Activated CD8-positive, alpha-beta T cell treated with anti-CD3 and anti-CD28 coated beads for 36 hours (primary cell): ENCODE results near the gene FBXW11. TPM values are rescaled to one million over a fixed set of nuclear protein-coding genes. Genes with fewer than 3 reads are reported as not detected.

Experiments used
- ATAC-seq: fragments of 200-7000 bp; cut with Tn5 transposase; one replicate; pipeline ENCODE4 v1.10.0; 2021; ENCODE audit warnings: mild to moderate bottlenecking, moderate library complexity
- CTCF ChIA-PET: fragments of 350-600 bp; sonication (Branson Sonifier 250); formaldehyde crosslinking; loops from one replicate; lab custom pipeline; 2021; ENCODE audit warnings: antibody characterized with exemption; lab: Charles Lee
- POLR2A ChIA-PET: fragments of 350-600 bp; sonication (Branson Sonifier 250); formaldehyde crosslinking; loops from one replicate; lab custom pipeline; 2021; ENCODE audit warnings: antibody characterized with exemption; lab: Charles Lee
- DNase-seq: peaks from one replicate; pipeline ENCODE4 v3.0.0-alpha.2; 2020
- H3K27ac Mint-ChIP-seq: one replicate; pipeline ENCODE4 v1.8.0; 2021; ENCODE audit warnings: mild to moderate bottlenecking, mixed read lengths
- H3K27me3 Mint-ChIP-seq: one replicate; pipeline ENCODE4 v1.8.0; 2021; ENCODE audit warnings: mixed read lengths
- H3K36me3 Mint-ChIP-seq: one replicate; pipeline ENCODE4 v1.8.0; 2021; ENCODE audit warnings: low read depth, mixed read lengths
- H3K4me1 Mint-ChIP-seq: one replicate; pipeline ENCODE4 v1.8.0; 2021; ENCODE audit warnings: low read depth, mixed read lengths
- H3K4me3 Mint-ChIP-seq: one replicate; pipeline ENCODE4 v1.8.0; 2021; ENCODE audit warnings: mild to moderate bottlenecking, moderate library complexity, mixed read lengths
- H3K9me3 Mint-ChIP-seq: one replicate; pipeline ENCODE4 v1.8.0; 2021; ENCODE audit warnings: mixed read lengths
- intact Hi-C: fragments of 100-400 bp; cut with micrococcal nuclease; formaldehyde crosslinking; loops from one replicate; pipeline ENCODE4 v1.10.0; 2022
- total RNA-seq, 2 experiments: library from RNA; stranded (reverse); gene quantifications; one replicate each; pipeline ENCODE4 v1.2.3, GENCODE V29; 2021
- TF ChIP-seq, protein P1 (sequence below): fragments of 200-600 bp; IDR thresholded peaks from one replicate; pipeline ENCODE4 v1.8.0; 2022; ENCODE audit warnings: antibody characterized with exemption, mild to moderate bottlenecking

FBXW11 gene
- total RNA-seq, 2 experiments from 2014 or later = 49.3 to 52.6 TPM

DNA sequence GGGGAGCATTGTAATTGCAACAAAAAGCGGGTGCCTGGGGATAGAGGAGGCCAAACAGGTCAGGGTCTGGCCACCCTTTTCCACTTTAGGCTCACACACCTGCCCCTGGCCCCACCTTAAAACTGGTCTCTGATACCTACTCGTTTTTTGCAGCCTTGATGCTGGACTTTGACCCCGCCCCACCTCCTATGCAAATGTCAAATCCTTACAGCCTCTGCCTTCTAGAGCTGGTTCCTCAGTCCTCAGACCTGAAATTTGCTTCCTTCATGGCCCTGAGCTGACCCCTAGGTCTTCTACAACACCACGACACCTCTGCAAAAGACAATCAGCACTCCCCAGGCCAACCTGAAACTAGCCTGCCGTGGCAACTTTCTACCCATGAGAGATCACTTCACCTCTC is 183.2 kb downstream of the FBXW11 start:
- H3K27me3 Mint-ChIP-seq = peaks cover 2% of the 10 kb centered on the region
- ATAC-seq (no peak), DNase-seq (no peak)
- no peaks in the 10 kb centered on the region for H3K4me1 Mint-ChIP-seq
- TF ChIP-seq, protein P1, sequence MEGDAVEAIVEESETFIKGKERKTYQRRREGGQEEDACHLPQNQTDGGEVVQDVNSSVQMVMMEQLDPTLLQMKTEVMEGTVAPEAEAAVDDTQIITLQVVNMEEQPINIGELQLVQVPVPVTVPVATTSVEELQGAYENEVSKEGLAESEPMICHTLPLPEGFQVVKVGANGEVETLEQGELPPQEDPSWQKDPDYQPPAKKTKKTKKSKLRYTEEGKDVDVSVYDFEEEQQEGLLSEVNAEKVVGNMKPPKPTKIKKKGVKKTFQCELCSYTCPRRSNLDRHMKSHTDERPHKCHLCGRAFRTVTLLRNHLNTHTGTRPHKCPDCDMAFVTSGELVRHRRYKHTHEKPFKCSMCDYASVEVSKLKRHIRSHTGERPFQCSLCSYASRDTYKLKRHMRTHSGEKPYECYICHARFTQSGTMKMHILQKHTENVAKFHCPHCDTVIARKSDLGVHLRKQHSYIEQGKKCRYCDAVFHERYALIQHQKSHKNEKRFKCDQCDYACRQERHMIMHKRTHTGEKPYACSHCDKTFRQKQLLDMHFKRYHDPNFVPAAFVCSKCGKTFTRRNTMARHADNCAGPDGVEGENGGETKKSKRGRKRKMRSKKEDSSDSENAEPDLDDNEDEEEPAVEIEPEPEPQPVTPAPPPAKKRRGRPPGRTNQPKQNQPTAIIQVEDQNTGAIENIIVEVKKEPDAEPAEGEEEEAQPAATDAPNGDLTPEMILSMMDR = no peak
- intact Hi-C loops = no loop called here
- H3K27ac Mint-ChIP-seq = no peak overlapping the region
- no peaks in the 10 kb centered on the region for H3K36me3 Mint-ChIP-seq
- CTCF ChIA-PET = interaction anchor here (1.0 kb wide), 1 partner anchor 90 kb away, joined by 3 read pairs; no protein-coding TSS in a partner anchor
- no peak overlapping the region for H3K4me3 Mint-ChIP-seq
- POLR2A ChIA-PET = no interaction called here
- H3K9me3 Mint-ChIP-seq = no peaks in the 10 kb centered on the region

DNA sequence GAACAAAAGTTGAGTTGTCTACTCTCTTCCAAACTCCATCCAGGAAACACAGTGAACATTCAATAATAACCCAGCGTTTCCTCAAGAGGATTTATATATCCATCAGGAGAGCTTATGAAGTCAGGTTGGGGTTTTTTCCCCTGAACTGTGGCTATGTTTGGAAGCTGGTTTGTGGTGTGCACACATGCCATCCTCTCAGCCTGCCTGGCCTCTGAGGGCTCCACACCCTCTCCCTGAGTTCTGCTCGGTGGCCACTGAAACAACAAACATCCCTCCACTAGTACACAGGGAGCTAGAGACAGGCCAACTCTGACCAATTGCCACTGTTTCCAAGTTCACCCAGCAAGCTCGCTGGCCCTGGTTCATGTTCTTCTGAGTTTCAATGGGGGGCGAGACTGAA is 185.2 kb downstream of the FBXW11 start:
- ChIA-PET CTCF (no interaction called here), POLR2A (interaction anchor here (0.6 to 0.7 kb wide), 2 partner anchors 337 to 481 kb away, joined by 3 read pairs; no protein-coding TSS in a partner anchor)
- no peak overlapping the region for H3K27ac Mint-ChIP-seq
- no peak for ATAC-seq
- H3K4me3 Mint-ChIP-seq = no peak overlapping the region
- intact Hi-C loops = no loop called here
- no peak for DNase-seq
- TF ChIP-seq, protein P1 = no peak
- peaks cover 2% of the 10 kb centered on the region for H3K27me3 Mint-ChIP-seq
- no peaks in the 10 kb centered on the region for H3K36me3 Mint-ChIP-seq
- no peaks in the 10 kb centered on the region for H3K4me1 Mint-ChIP-seq
- H3K9me3 Mint-ChIP-seq = no peaks in the 10 kb centered on the region

DNA sequence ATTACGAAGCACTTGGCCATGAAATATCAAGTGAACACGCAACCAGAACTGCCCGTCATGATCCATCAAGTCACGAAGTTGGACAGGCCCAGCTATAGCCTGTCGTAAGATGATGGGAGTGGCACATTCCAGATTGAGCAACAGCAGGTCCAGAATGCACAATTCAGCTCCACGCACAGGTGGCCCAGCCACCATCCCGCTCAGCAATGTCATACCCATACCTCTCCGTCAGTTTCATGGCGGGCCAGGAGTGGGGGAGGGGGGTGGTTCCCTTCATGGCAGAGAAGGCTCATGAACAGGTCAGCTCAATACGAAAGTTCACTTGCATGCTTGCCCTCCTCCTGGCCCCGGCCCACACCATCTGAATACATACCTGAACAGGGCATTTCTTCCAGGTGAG is 185.9 kb downstream of the FBXW11 start:
- intact Hi-C loops = no loop called here
- Mint-ChIP-seq H3K4me3 (no peak overlapping the region), H3K9me3 (no peaks in the 10 kb centered on the region), H3K4me1 (no peaks in the 10 kb centered on the region), H3K36me3 (no peaks in the 10 kb centered on the region), H3K27ac (no peak overlapping the region), H3K27me3 (peaks cover 2% of the 10 kb centered on the region)
- DNase-seq (no peak), ATAC-seq (no peak)
- TF ChIP-seq, protein P1 = no peak
- ChIA-PET CTCF (no interaction called here), POLR2A (interaction anchor here (0.6 kb wide), 1 partner anchor 482 kb away, joined by 3 read pairs; no protein-coding TSS in a partner anchor)

- intact Hi-C loops = no loop called here
- no peak for ATAC-seq
- POLR2A ChIA-PET = no interaction called here
- TF ChIP-seq, protein P1 = no peak
- H3K4me1 Mint-ChIP-seq = no peaks in the 10 kb centered on the region
- no peak overlapping the region for H3K4me3 Mint-ChIP-seq
- H3K36me3 Mint-ChIP-seq = no peaks in the 10 kb centered on the region
- H3K9me3 Mint-ChIP-seq = no peaks in the 10 kb centered on the region
- DNase-seq = no peak
- CTCF ChIA-PET = no interaction called here
- no peaks in the 10 kb centered on the region for H3K27me3 Mint-ChIP-seq
- H3K27ac Mint-ChIP-seq = no peak overlapping the region
Measured at GRCh38 chr5:171816666-171817065, 189.8 kb downstream of the FBXW11 start.

DNA sequence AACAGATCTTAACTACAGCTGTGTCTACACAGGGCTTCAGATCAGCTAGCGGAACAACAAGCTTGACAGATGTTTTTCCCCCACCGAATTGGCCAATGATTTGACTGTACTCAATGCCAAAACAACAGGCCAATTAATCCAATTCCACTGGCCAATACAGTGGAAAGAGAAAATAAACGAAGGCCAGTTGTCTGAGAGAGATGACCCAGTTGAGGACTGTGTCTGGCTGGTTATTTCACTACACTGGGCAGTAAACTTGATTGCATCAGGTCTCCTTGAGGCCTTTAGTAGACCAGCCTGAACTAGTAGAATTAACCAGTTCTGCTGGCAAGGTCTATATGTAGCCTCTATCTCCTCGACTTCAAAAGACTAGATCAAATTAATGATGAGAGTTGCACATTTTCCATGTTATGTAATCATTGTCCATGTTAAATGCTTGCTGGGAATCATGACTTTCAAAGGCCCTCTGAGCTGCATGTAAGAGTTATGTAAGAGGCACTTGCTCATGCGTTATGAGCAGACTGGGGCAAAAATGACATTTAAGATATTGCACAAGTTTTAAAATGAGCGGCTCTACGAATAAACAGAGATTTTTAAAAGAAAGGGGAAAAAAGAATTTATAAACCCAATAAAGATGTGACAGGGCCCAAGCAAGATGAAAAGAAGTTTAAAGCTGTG is 192.5 kb downstream of the FBXW11 start:
- ChIA-PET CTCF (interaction anchor here (0.6 kb wide), 1 partner anchor 1346 kb away, joined by 3 read pairs; no protein-coding TSS in a partner anchor), POLR2A (no interaction called here)
- no peak overlapping the region for H3K27ac Mint-ChIP-seq
- DNase-seq (no peak), ATAC-seq (no peak)
- no peak overlapping the region for H3K4me3 Mint-ChIP-seq
- H3K4me1 Mint-ChIP-seq = no peaks in the 10 kb centered on the region
- intact Hi-C loops = no loop called here
- H3K9me3 Mint-ChIP-seq = peaks cover 6% of the 10 kb centered on the region
- no peaks in the 10 kb centered on the region for H3K27me3 Mint-ChIP-seq
- no peaks in the 10 kb centered on the region for H3K36me3 Mint-ChIP-seq
- TF ChIP-seq, protein P1 = no peak
